Dendritic cell treated with granulocyte-macrophage colony-stimulating factor and Interleukin-4, amounts not matched to agents 40 ng/mL and 50 ng/mL, for 4 days (primary cell): ENCODE results near the gene OCA2.
"Not testable (repeated sequence)": the region's sequence is repeated elsewhere in the genome, so short reads cannot be mapped to it uniquely, and the experiment has no call there.

ENCODE experiments used
- H3K27ac Mint-ChIP-seq: one replicate; pipeline ENCODE4 v1.8.0; 2022; ENCODE audit warnings: mild to moderate bottlenecking, mixed read lengths
- H3K27me3 Mint-ChIP-seq: one replicate; pipeline ENCODE4 v1.8.0; 2022; ENCODE audit warnings: mild to moderate bottlenecking, mixed read lengths
- H3K36me3 Mint-ChIP-seq: one replicate; pipeline ENCODE4 v1.8.0; 2022; ENCODE audit warnings: low read depth, mixed read lengths
- H3K4me1 Mint-ChIP-seq: one replicate; pipeline ENCODE4 v1.8.0; 2022; ENCODE audit warnings: low read depth, mixed read lengths
- H3K4me3 Mint-ChIP-seq: one replicate; pipeline ENCODE4 v1.8.0; 2022; ENCODE audit warnings: mild to moderate bottlenecking, moderate library complexity, mixed read lengths
- H3K9me3 Mint-ChIP-seq: one replicate; pipeline ENCODE4 v1.8.0; 2022; ENCODE audit warnings: mixed read lengths
- intact Hi-C: fragments of 100-400 bp; cut with micrococcal nuclease; formaldehyde crosslinking; loops from one replicate; pipeline ENCODE4 v1.15.0; 2022

Gene OCA2

GRCh38 chr15:27713850-27714249 is 385.3 kb downstream of the OCA2 start:
- H3K36me3 Mint-ChIP-seq, H3K27ac Mint-ChIP-seq, H3K4me3 Mint-ChIP-seq, H3K4me1 Mint-ChIP-seq, intact Hi-C loops, H3K27me3 Mint-ChIP-seq: not testable (repeated sequence)
- H3K9me3 Mint-ChIP-seq, result peaks cover 98% of the 10 kb centered on the region

- Mint-ChIP-seq H3K27me3 (no peaks in the 10 kb centered on the region), H3K27ac (no peak overlapping the region), H3K9me3 (peaks cover 88% of the 10 kb centered on the region), H3K36me3 (no peaks in the 10 kb centered on the region), H3K4me3 (no peak overlapping the region), H3K4me1 (no peaks in the 10 kb centered on the region)
- intact Hi-C loops, result no loop called here
Observed at GRCh38 chr15:27707257-27707656, 391.9 kb downstream of the OCA2 start.

DNA sequence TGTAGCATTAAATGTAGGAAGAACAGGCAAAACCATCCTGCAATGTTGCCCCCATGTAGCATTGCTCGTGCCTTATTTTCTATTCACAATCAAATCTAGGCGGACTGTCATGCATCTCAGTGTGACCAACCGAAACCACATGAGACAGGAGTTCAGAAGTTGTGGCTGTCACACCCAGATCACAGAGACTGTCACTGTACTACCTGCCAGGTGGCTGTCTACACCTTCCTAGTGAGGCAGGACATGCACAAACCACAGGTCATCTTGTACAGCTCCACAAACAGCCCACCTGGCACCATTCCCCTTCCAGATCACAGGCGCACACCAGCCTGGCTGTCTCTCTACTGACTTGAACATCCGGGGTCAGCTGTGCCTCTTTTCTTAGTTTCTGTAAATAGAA is 392.8 kb downstream of the OCA2 start:
- Mint-ChIP-seq H3K27ac (no peak overlapping the region), H3K36me3 (no peaks in the 10 kb centered on the region), H3K27me3 (no peaks in the 10 kb centered on the region), H3K4me3 (no peak overlapping the region), H3K9me3 (peaks cover 88% of the 10 kb centered on the region), H3K4me1 (no peaks in the 10 kb centered on the region)
- intact Hi-C loops, result no loop called here

DNA sequence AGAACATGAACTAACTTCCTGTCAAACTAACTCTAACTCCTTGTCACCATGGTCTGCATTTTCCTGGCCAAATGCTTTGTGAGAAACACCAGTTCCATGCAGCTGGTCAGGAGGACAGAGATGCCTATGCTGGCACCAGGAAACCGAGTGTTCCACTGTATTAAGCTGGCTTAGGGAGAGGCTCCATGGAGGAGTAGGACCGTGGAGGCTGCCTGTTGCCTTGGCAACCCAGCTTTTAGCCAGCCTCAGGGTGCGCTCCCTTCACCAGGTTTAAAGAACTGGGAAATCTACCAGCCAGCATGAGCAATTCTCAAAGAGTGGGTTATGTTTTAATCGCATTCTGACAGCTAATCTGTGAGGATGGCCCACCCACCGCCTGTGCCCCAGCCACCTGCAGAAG is 394.1 kb downstream of the OCA2 start:
- Mint-ChIP-seq H3K4me3 (no peak overlapping the region), H3K27ac (no peak overlapping the region), H3K36me3 (no peaks in the 10 kb centered on the region), H3K27me3 (no peaks in the 10 kb centered on the region), H3K4me1 (no peaks in the 10 kb centered on the region), H3K9me3 (peaks cover 77% of the 10 kb centered on the region)
- intact Hi-C loops, result no loop called here
